K562 (cell line): Measurements from ENCODE around the gene CD274. TPM values are rescaled to one million over a fixed set of nuclear protein-coding genes. Genes with fewer than 3 reads are reported as not detected.

Source experiments
- DPF2 ChIP-seq: fragments of 450-650 bp; IDR thresholded peaks from 2 replicates; pipeline ENCODE4 v1.6.1; 2016
- MED1 ChIP-seq: sonication (generic); formaldehyde crosslinking; IDR thresholded peaks from 2 replicates; pipeline ENCODE4 v1.8.1; 2023; ENCODE audit warnings: missing genetic modification reagents, borderline replicate concordance
- TCFL5 ChIP-seq: fragments of 250-450 bp; sonication (Bioruptor Pico); conservative IDR thresholded peaks from 2 replicates; pipeline ENCODE4 v1.6.1; 2021; ENCODE audit warnings: mild to moderate bottlenecking, moderate library complexity, matching md5 sums
- ZNF23 ChIP-seq: fragments of 250-450 bp; sonication (Bioruptor Pico); IDR thresholded peaks from 2 replicates; pipeline ENCODE4 v1.4.0; 2020; ENCODE audit warnings: mild to moderate bottlenecking
- ZNF311 ChIP-seq: fragments of 250-450 bp; sonication (Bioruptor Pico); IDR thresholded peaks from 2 replicates; pipeline ENCODE4 v1.4.0; 2020; ENCODE audit warnings: mild to moderate bottlenecking, moderate library complexity
- polyA plus RNA-seq, 8 experiments: library from polyadenylated mRNA; depleted of rRNA in 4 of 8; stranded (reverse) in 5 of 8; unstranded in 3 of 8; fragments of >200 nt; fragmentation: Nextera tagmentation in 2 of 8; fragmentation: Illumina TruSeq in 1 of 8; extraction: Ambion mirVana in 2 of 8; extraction: Trizol in 1 of 8; gene quantifications; 2 replicates each; pipeline versions ENCODE4 v1.2.1 to v1.2.3, GENCODE V29; 2011 to 2014; ENCODE audit warnings: inconsistent platforms in 1 of 8, missing spikeins in 1 of 8
- total RNA-seq, 7 experiments: library from RNA; depleted of rRNA in 6 of 7; stranded (reverse); fragments of >200 nt in 6 of 7; fragmentation: Illumina TruSeq in 2 of 7; extraction: Trizol in 2 of 7; gene quantifications; 2 replicates each; pipeline versions ENCODE4 v1.2.1 to v1.2.3, GENCODE V29; 2011 to 2021; ENCODE audit warnings: low replicate concordance in 1 of 7
- TF ChIP-seq, protein P1 (sequence below), 2 experiments: fragments of 250-450 bp in 1 of 2; fragments of 450-650 bp in 1 of 2; sonication (Bioruptor Pico) in 1 of 2; IDR thresholded peaks; 2 replicates each; pipeline versions ENCODE4 v1.6.1 to v1.8.0; 2016 to 2021; ENCODE audit warnings: mild to moderate bottlenecking in 2 of 2, moderate library complexity in 2 of 2, missing compliant biosample characterization in 1 of 2, missing genetic modification characterization in 1 of 2
- TF ChIP-seq, protein P2 (sequence below): fragments of 250-450 bp; sonication (Bioruptor Pico); IDR thresholded peaks from 2 replicates; pipeline ENCODE4 v1.4.0; 2020; ENCODE audit warnings: mild to moderate bottlenecking, moderate library complexity, borderline replicate concordance
- TF ChIP-seq, protein P3 (sequence below), 2 experiments: fragments of 450-650 bp; IDR thresholded peaks; 2 replicates each; pipeline ENCODE4 v1.6.1; 2016; ENCODE audit warnings: mild to moderate bottlenecking in 2 of 2, borderline replicate concordance in 1 of 2, low read depth in 1 of 2, moderate library complexity in 1 of 2
- TF ChIP-seq, protein P4 (sequence below): fragments of 450-650 bp; IDR thresholded peaks from 2 replicates; pipeline ENCODE4 v1.6.1; 2014; ENCODE audit warnings: low read depth, mild to moderate bottlenecking, moderate library complexity, borderline replicate concordance
- TF ChIP-seq, protein P5 (sequence below), 2 experiments: fragments of 450-650 bp; conservative IDR thresholded peaks; 2 replicates each; pipeline ENCODE4 v1.6.1; 2017; ENCODE audit warnings: mild to moderate bottlenecking in 2 of 2, moderate library complexity in 2 of 2

CD274 gene
- total and polyA plus RNA-seq, 9 of the 15 experiments (the other 6 are each of a cell fraction or from before 2014, with no cell fraction given): 0.07 to 0.51 (median 0.30) TPM; not detected in 1

DNA sequence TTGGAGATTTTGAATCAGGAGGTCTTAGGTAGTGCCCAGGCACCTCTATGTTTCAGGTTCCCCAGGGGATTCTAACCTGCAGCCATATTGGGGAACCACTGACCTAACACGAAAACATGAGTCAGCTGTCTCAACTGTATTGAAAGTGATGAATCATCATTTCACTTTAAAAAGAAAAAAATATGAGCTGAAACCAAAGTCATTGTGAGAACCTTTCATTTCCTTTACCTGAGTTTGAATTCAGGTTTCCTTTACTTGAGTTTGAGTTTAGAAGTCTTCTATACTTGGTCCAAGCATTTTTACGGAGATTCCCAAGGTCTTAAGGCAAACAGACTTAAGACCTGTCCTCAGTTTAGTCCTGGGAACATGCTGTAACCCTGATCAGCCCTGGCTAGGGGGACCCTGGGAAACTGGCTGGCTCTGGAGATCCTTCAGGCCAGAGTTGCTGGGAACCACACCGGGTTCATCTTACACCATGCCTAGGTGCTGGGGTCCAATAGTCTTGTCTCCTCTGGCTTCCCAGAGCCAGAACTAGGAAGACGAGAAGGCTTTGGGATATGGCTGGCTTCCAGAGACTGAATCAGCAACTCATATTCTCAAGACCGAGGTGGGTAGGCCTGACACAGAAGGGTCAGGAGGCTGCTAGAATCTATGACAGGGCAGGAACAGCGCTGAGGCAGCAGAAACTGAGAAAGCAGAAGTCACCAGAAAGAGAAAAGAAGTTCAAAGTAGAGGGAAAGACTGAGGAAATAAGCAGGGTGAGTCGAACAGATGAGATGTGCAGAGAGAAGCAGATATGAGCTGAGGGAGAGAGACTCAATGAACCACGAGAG lies 43.6 kb downstream of the CD274 start (continued):
- TF ChIP-seq, protein P1, sequence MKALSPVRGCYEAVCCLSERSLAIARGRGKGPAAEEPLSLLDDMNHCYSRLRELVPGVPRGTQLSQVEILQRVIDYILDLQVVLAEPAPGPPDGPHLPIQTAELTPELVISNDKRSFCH (CRISPR knock-in tag; IDR thresholded peaks at IDR 0.05): no peak
- TF ChIP-seq, protein P1 (tag; IDR thresholded peaks at IDR 0.05): no peak
- TF ChIP-seq, protein P2, sequence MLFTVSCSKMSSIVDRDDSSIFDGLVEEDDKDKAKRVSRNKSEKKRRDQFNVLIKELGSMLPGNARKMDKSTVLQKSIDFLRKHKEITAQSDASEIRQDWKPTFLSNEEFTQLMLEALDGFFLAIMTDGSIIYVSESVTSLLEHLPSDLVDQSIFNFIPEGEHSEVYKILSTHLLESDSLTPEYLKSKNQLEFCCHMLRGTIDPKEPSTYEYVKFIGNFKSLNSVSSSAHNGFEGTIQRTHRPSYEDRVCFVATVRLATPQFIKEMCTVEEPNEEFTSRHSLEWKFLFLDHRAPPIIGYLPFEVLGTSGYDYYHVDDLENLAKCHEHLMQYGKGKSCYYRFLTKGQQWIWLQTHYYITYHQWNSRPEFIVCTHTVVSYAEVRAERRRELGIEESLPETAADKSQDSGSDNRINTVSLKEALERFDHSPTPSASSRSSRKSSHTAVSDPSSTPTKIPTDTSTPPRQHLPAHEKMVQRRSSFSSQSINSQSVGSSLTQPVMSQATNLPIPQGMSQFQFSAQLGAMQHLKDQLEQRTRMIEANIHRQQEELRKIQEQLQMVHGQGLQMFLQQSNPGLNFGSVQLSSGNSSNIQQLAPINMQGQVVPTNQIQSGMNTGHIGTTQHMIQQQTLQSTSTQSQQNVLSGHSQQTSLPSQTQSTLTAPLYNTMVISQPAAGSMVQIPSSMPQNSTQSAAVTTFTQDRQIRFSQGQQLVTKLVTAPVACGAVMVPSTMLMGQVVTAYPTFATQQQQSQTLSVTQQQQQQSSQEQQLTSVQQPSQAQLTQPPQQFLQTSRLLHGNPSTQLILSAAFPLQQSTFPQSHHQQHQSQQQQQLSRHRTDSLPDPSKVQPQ (CRISPR knock-in tag): 0 out of 2 replicates have a peak, but pooled peaks have one; percentile 20
- TF ChIP-seq, protein P3, sequence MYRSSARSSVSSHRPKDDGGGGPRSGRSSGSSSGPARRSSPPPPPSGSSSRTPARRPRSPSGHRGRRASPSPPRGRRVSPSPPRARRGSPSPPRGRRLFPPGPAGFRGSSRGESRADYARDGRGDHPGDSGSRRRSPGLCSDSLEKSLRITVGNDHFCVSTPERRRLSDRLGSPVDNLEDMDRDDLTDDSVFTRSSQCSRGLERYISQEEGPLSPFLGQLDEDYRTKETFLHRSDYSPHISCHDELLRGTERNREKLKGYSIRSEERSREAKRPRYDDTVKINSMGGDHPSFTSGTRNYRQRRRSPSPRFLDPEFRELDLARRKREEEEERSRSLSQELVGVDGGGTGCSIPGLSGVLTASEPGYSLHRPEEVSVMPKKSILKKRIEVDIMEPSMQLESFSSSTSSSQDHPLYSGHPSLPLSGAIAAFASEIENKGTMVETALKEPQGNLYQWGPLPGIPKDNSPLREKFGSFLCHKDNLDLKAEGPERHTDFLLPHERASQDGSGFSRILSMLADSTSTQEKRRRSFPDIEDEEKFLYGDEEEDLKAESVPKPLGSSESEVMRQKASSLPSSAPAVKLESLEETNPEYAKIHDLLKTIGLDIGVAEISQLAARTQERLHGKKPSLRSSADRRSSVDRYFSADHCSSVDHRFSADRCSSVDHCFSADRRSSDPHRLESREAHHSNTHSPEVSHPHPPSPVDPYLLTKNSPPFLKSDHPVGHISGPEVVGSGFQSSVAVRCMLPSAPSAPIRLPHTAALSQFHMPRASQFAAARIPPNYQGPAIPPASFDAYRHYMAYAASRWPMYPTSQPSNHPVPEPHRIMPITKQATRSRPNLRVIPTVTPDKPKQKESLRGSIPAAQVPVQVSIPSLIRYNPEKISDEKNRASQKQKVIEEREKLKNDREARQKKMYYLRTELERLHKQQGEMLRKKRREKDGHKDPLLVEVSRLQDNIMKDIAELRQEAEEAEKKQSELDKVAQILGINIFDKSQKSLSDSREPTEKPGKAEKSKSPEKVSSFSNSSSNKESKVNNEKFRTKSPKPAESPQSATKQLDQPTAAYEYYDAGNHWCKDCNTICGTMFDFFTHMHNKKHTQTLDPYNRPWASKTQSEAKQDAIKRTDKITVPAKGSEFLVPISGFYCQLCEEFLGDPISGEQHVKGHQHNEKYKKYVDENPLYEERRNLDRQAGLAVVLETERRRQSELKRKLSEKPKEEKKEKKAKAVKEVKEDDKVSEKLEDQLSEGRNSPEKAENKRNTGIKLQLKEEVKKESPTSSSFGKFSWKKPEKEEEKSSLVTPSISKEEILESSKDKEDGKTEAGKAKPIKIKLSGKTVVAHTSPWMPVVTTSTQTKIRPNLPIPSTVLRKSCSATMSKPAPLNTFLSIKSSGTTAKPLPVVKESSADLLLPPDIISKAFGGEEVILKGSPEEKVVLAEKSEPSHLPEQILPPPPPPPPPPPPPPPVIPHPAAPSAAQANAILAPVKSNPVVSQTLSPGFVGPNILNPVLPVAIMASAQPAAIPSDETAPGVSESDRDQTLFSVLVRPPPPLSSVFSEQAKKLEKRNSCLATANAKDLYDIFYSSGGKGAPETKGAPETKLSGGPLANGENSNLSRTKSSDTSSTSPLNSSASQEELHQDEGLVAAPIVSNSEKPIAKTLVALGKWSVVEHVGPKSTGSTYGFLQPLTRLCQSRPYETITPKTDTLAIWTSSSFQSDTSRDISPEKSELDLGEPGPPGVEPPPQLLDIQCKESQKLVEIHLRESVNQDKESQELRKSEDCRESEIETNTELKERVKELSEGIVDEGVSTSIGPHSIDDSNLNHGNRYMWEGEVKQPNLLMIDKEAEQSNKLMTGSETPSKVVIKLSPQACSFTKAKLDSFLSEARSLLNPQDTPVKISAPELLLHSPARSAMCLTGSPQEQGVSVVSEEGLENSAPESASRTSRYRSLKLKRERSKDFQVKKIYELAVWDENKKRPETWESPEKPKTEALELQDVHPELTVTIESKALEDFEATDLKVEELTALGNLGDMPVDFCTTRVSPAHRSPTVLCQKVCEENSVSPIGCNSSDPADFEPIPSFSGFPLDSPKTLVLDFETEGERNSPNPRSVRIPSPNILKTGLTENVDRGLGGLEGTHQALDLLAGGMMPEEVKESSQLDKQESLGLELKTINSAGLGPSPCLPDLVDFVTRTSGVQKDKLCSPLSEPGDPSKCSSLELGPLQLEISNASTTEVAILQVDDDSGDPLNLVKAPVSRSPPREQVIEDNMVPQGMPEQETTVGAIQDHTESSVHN (IDR thresholded peaks at IDR 0.05; ENCODE audit: borderline replicate concordance in 1 of 2, low read depth in 1 of 2): no peak; a peak in 1 of 4 replicates
- TF ChIP-seq, protein P4, sequence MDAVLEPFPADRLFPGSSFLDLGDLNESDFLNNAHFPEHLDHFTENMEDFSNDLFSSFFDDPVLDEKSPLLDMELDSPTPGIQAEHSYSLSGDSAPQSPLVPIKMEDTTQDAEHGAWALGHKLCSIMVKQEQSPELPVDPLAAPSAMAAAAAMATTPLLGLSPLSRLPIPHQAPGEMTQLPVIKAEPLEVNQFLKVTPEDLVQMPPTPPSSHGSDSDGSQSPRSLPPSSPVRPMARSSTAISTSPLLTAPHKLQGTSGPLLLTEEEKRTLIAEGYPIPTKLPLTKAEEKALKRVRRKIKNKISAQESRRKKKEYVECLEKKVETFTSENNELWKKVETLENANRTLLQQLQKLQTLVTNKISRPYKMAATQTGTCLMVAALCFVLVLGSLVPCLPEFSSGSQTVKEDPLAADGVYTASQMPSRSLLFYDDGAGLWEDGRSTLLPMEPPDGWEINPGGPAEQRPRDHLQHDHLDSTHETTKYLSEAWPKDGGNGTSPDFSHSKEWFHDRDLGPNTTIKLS: no peak
- TF ChIP-seq DPF2: peak; percentile 26; the same call in 1 of the 2 replicates
- no peak for TF ChIP-seq TCFL5
- no peak for TF ChIP-seq ZNF23 (CRISPR knock-in tag)
- no peak for TF ChIP-seq MED1 (CRISPR knock-in tag)
- TF ChIP-seq, protein P5, sequence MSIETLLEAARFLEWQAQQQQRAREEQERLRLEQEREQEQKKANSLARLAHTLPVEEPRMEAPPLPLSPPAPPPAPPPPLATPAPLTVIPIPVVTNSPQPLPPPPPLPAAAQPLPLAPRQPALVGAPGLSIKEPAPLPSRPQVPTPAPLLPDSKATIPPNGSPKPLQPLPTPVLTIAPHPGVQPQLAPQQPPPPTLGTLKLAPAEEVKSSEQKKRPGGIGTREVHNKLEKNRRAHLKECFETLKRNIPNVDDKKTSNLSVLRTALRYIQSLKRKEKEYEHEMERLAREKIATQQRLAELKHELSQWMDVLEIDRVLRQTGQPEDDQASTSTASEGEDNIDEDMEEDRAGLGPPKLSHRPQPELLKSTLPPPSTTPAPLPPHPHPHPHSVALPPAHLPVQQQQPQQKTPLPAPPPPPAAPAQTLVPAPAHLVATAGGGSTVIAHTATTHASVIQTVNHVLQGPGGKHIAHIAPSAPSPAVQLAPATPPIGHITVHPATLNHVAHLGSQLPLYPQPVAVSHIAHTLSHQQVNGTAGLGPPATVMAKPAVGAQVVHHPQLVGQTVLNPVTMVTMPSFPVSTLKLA (conservative IDR thresholded peaks at IDR 0.05): 0 out of 4 replicates have a peak, but pooled peaks of 1 of the 2 experiments have one; percentile 22
- TF ChIP-seq ZNF311: no peak
